Measurements from ENCODE around the gene TRAF3. TPM values are rescaled to one million over a fixed set of nuclear protein-coding genes. Genes with fewer than 3 reads are reported as not detected.
"Not testable (repeated sequence)": the region's sequence is repeated elsewhere in the genome, so short reads cannot be mapped to it uniquely, and the experiment has no call there.

The TRAF3 gene
- polyA plus RNA-seq, 1 of the 3 experiments (the other 2 are of a cell fraction) = 17.9 TPM

- no peak for TF ChIP-seq USF2 (IDR thresholded peaks at IDR 0.05; ENCODE audit: borderline replicate concordance, low read depth, low read length)
Observed at GRCh38 chr14:102893452-102893851, 116.2 kb downstream of the TRAF3 start (continued).

- H3K27me3 ChIP-seq (ENCODE audit: insufficient read depth); H3K4me3 ChIP-seq (ENCODE audit: low read depth in 2 of 2, low read length in 1 of 2); H3K9me3 ChIP-seq; H4K20me1 ChIP-seq (ENCODE audit: insufficient read depth); H2AFZ ChIP-seq (ENCODE audit: low read depth); H3K4me1 ChIP-seq (ENCODE audit: control insufficient read depth in 1 of 2, insufficient read depth in 2 of 2, low read depth in 1 of 2, low read length in 1 of 2); H3K79me2 ChIP-seq (ENCODE audit: insufficient read depth); H3F3A ChIP-seq (replicated peaks; ENCODE audit: insufficient read depth); H3K4me2 ChIP-seq; H3K9me2 ChIP-seq; H3K27ac ChIP-seq (ENCODE audit: low read depth in 2 of 2, low read length in 1 of 2); H3K9ac ChIP-seq; DNase-seq; POLR2A ChIA-PET: not testable (repeated sequence)
- peaks cover 9 to 21% of the 10 kb centered on the region in 2 experiments for H3K36me3 ChIP-seq (replicated peaks in 1 of 2; ENCODE audit: control insufficient read depth in 1 of 2, insufficient read depth in 2 of 2, low read length in 1 of 2)
- CTCF ChIA-PET = interaction anchor here (1.0 kb wide), 1 partner anchor 21 kb away, joined by 4 read pairs; no protein-coding TSS in a partner anchor
Observed at GRCh38 chr14:102896735-102897134, 119.5 kb downstream of the TRAF3 start.

- WGBS (ENCODE audit: low lambda C conversion rate) = 94% methylated on average over 13 of the region's 14 CpGs
- Histone ChIP-seq H3K9ac (no peak overlapping the region), H3K27me3 (ENCODE audit: insufficient read depth) (no peaks in the 10 kb centered on the region), H3K27ac (ENCODE audit: low read depth in 2 of 2, low read length in 1 of 2) (no peak overlapping the region), H3K4me3 (ENCODE audit: low read depth in 2 of 2, low read length in 1 of 2) (no peak overlapping the region), H3K4me1 (ENCODE audit: control insufficient read depth in 1 of 2, insufficient read depth in 2 of 2, low read depth in 1 of 2, low read length in 1 of 2) (no peaks in the 10 kb centered on the region; a peak in 1 of 4 replicates), H2AFZ (ENCODE audit: low read depth) (no peak overlapping the region), H3K4me2 (no peak overlapping the region), H3K9me2 (no peaks in the 10 kb centered on the region), H3K9me3 (no peaks in the 10 kb centered on the region), H3K79me2 (ENCODE audit: insufficient read depth) (no peaks in the 10 kb centered on the region), H3F3A (replicated peaks; ENCODE audit: insufficient read depth) (no peaks in the 10 kb centered on the region), H4K20me1 (ENCODE audit: insufficient read depth) (no peaks in the 10 kb centered on the region), H3K36me3 (replicated peaks in 1 of 2; ENCODE audit: control insufficient read depth in 1 of 2, insufficient read depth in 2 of 2, low read length in 1 of 2) (peaks cover 10 to 21% of the 10 kb centered on the region in 2 experiments)
- TF ChIP-seq REST (IDR thresholded peaks at IDR 0.05; ENCODE audit: low read depth, low read length) (no peak), PBX3 (IDR thresholded peaks at IDR 0.05) (no peak), SIN3A (IDR thresholded peaks at IDR 0.05; ENCODE audit: borderline replicate concordance, low read depth, low read length) (no peak), MXI1 (IDR thresholded peaks at IDR 0.05; ENCODE audit: low read depth, low read length) (no peak), SMC3 (IDR thresholded peaks at IDR 0.05; ENCODE audit: low read depth, low read length) (no peak), YY1 (IDR thresholded peaks at IDR 0.05; ENCODE audit: low read depth) (no peak), USF1 (IDR thresholded peaks at IDR 0.05; ENCODE audit: borderline replicate concordance, low read depth) (no peak), TEAD4 (IDR thresholded peaks at IDR 0.05; ENCODE audit: borderline replicate concordance, insufficient read depth) (no peak), TAF1 (IDR thresholded peaks at IDR 0.05; ENCODE audit: borderline replicate concordance, low read depth, low read length) (no peak), TCF12 (IDR thresholded peaks at IDR 0.05) (no peak)
- no peak for DNase-seq
- POLR2A ChIA-PET = no interaction called here
- CTCF ChIA-PET = interaction anchor here (1.0 kb wide), 1 partner anchor 20 kb away, joined by 4 read pairs; no protein-coding TSS in a partner anchor
Observed at GRCh38 chr14:102897299-102898027, 120.2 kb downstream of the TRAF3 start.

Measured in SK-N-SH (cell line).